ENCODE results near the gene TAS2R50. TPM values are rescaled to one million over a fixed set of nuclear protein-coding genes. Genes with fewer than 3 reads are reported as not detected.

Gene TAS2R50
- not detected in 5 replicates for total RNA-seq (2022; extraction: Qiagen RNA extraction; ENCODE audit: low read depth)

GRCh38 chr12:10986812-10987211, at the start of gene TAS2R50:
TAS2R50 (minus strand) TSS chr12:10986912; CDS start chr12:10986860, 52 bp downstream.

GRCh38 chr12:11031307-11031706, 44.6 kb upstream of the TAS2R50 start, which contains the start of gene TAS2R31:
TAS2R31 (minus strand) TSS chr12:11031407; CDS start chr12:11031335, 72 bp downstream.

GRCh38 chr12:11022520-11022919, 35.8 kb upstream of the TAS2R50 start, which contains the start of gene TAS2R19:
TAS2R19 (minus strand) TSS chr12:11022620; CDS start chr12:11022571, 49 bp downstream.

GRCh38 chr12:10998204-10998603, 11.5 kb upstream of the TAS2R50 start, which contains the start of gene TAS2R20:
TAS2R20 (minus strand) TSS chr12:10998304; CDS start chr12:10997875, 429 bp downstream.

GRCh38 chr12:10939163-10939562, 47.5 kb downstream of the TAS2R50 start, which contains the start of gene TAS2R14:
TAS2R14 (minus strand) TSS chr12:10939263; CDS start chr12:10939207, 56 bp downstream.

Other genes starting within 250 kb of the TAS2R50 start
- gene TAS2R7, start 184.3 kb downstream of the TAS2R50 start, total RNA-seq (2022; extraction: Qiagen RNA extraction; ENCODE audit: low read depth): not detected in 5 replicates
- gene TAS2R8, start 179.6 kb downstream of the TAS2R50 start, total RNA-seq (2022; extraction: Qiagen RNA extraction; ENCODE audit: low read depth): not detected in 5 replicates
- gene TAS2R9, start 176.7 kb downstream of the TAS2R50 start, total RNA-seq (2022; extraction: Qiagen RNA extraction; ENCODE audit: low read depth): not detected in 5 replicates
- gene TAS2R10, start 160.6 kb downstream of the TAS2R50 start, total RNA-seq (2022; extraction: Qiagen RNA extraction; ENCODE audit: low read depth): not detected in 5 replicates
- 0.51 to 4.2 TPM (median 2.0 TPM) in 5 replicates for gene PRR4, start 137.4 kb downstream of the TAS2R50 start, total RNA-seq (2022; extraction: Qiagen RNA extraction; ENCODE audit: low read depth)
- 1.6 to 4.1 TPM (median 2.8 TPM) in 5 replicates for gene PRH1, start 102.7 kb downstream of the TAS2R50 start, total RNA-seq (2022; extraction: Qiagen RNA extraction; ENCODE audit: low read depth)
- gene TAS2R13, start 77.3 kb downstream of the TAS2R50 start, total RNA-seq (2022; extraction: Qiagen RNA extraction; ENCODE audit: low read depth): not detected in 5 replicates
- not detected in 5 replicates for gene PRH2, start 57.7 kb downstream of the TAS2R50 start, total RNA-seq (2022; extraction: Qiagen RNA extraction; ENCODE audit: low read depth)
- 0.43 to 0.61 TPM (median 0.56 TPM) in 5 replicates for gene TAS2R14, start 47.6 kb downstream of the TAS2R50 start, total RNA-seq (2022; extraction: Qiagen RNA extraction; ENCODE audit: low read depth)
- 0.09 to 0.21 TPM in 2 of 5 replicates, not detected in the others for gene TAS2R20, start 11.4 kb upstream of the TAS2R50 start, total RNA-seq (2022; extraction: Qiagen RNA extraction; ENCODE audit: low read depth)
- gene TAS2R19, start 35.7 kb upstream of the TAS2R50 start, total RNA-seq (2022; extraction: Qiagen RNA extraction; ENCODE audit: low read depth): 0.15 TPM in 1 of 5 replicates, not detected in the others
- 0.13 to 0.15 TPM in 2 of 5 replicates, not detected in the others for gene TAS2R31, start 44.5 kb upstream of the TAS2R50 start, total RNA-seq (2022; extraction: Qiagen RNA extraction; ENCODE audit: low read depth)
- not detected in 5 replicates for gene TAS2R46, start 75.4 kb upstream of the TAS2R50 start, total RNA-seq (2022; extraction: Qiagen RNA extraction; ENCODE audit: low read depth)
- gene TAS2R43, start 105.4 kb upstream of the TAS2R50 start, total RNA-seq (2022; extraction: Qiagen RNA extraction; ENCODE audit: low read depth): not detected in 5 replicates
- not detected in 5 replicates for gene TAS2R30, start 147.7 kb upstream of the TAS2R50 start, total RNA-seq (2022; extraction: Qiagen RNA extraction; ENCODE audit: low read depth)
- gene SMIM10L1, start 184.3 kb upstream of the TAS2R50 start, total RNA-seq (2022; extraction: Qiagen RNA extraction; ENCODE audit: low read depth): 7.9 to 8.9 TPM (median 8.3 TPM) in 5 replicates
- not detected in 5 replicates for gene TAS2R42, start 200.0 kb upstream of the TAS2R50 start, total RNA-seq (2022; extraction: Qiagen RNA extraction; ENCODE audit: low read depth)